GM23338 (cell line): ENCODE data around the gene TMEM101.

Source experiments
- CREB1 ChIP-seq: fragments of 250-450 bp; sonication (Bioruptor Pico); IDR thresholded peaks from 2 replicates; pipeline ENCODE4 v1.5.0; 2020; ENCODE audit warnings: low read depth, mild to moderate bottlenecking, moderate library complexity
- CTCF ChIP-seq, 2 experiments: fragments of 200-600 bp in 1 of 2; sonication (generic) in 1 of 2; conservative IDR thresholded peaks; 2 replicates each; pipeline versions ENCODE4 v1.5.1 to v1.6.1; 2016 to 2017; ENCODE audit warnings: antibody characterized with exemption in 2 of 2, low read depth in 2 of 2, mild to moderate bottlenecking in 2 of 2, moderate library complexity in 1 of 2
- EZH2 ChIP-seq: fragments of 200-600 bp; sonication (generic); IDR thresholded peaks from one replicate; pipeline ENCODE4 v1.8.0; 2017; ENCODE audit warnings: antibody characterized with exemption, mild to moderate bottlenecking, low read depth; ENCODE audit not compliant: unreplicated experiment
- EZH2phosphoT487 ChIP-seq: fragments of 200-600 bp; sonication (generic); IDR thresholded peaks from one replicate; pipeline ENCODE4 v1.8.1; 2018; ENCODE audit warnings: antibody characterized with exemption; ENCODE audit not compliant: unreplicated experiment
- JUNB ChIP-seq: IDR thresholded peaks from one replicate; pipeline ENCODE4 v1.6.1; 2016; ENCODE audit warnings: antibody characterized with exemption; ENCODE audit not compliant: unreplicated experiment
- POLR2AphosphoS5 ChIP-seq: IDR thresholded peaks from 2 replicates; pipeline ENCODE4 v1.6.1; 2016; ENCODE audit warnings: antibody characterized with exemption, low read depth
- STAT1 ChIP-seq: IDR thresholded peaks from one replicate; pipeline ENCODE4 v1.6.1; 2016; ENCODE audit warnings: antibody characterized with exemption; ENCODE audit not compliant: unreplicated experiment
- ZNF114 ChIP-seq: fragments of 250-450 bp; sonication (Bioruptor Pico); IDR thresholded peaks from 2 replicates; pipeline ENCODE4 v1.5.0; 2020; ENCODE audit warnings: mild to moderate bottlenecking, moderate library complexity
- TF ChIP-seq, protein P1 (sequence below): IDR thresholded peaks from 2 replicates; pipeline ENCODE4 v1.6.1; 2016; ENCODE audit warnings: antibody characterized with exemption
- TF ChIP-seq, protein P2 (sequence below): IDR thresholded peaks from one replicate; pipeline ENCODE4 v1.6.1; 2018; ENCODE audit warnings: antibody characterized with exemption; ENCODE audit not compliant: unreplicated experiment

DNA sequence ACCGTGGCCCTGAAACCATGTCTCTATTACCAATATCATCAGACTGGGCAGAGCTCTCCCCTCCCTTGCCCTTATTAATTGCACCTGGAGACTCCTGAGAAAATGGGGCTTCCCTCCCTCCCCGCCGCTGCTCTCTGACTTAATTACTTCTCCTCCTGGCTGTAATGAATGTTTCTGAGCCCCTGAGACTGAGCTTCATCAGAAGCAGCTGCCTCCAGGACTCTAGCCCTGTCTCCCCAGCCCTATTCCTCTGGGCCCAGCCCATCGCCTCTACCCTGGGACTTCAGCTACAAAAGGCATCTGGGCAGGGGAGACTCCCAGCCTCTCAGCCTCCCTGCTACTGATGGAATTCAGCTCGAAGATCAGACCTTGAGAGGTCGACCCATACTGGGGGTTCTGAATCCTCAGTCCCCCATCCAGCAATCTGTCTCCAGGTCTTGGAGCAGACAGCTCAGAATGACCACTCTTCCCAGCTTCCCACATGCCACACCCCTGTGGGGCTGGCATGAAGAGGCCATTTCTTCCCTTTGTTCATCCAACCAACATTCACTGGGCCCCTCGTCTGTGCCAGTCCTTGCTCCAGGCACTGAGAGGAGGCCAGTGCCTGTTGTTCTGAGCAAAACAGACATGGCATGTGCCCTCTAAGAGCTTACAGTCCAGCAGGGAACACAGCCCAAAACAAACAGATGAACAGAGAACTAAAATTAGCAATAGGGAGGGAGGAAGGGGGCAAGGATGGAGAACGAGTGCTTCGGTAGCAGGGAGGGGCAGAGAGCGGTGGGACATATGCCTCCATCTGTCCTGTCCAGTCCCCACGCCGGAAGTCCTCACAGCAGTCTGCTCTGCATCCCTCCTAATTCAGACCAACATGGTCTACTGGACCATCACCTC, 27.4 kb downstream of the TMEM101 start:
- no peak for TF ChIP-seq CTCF (conservative IDR thresholded peaks at IDR 0.05; ENCODE audit: low read depth in 2 of 2)
- no peak for TF ChIP-seq EZH2
- no peak for TF ChIP-seq POLR2AphosphoS5
- no peak for TF ChIP-seq EZH2phosphoT487
- no peak for TF ChIP-seq CREB1 (CRISPR knock-in tag)
- TF ChIP-seq, protein P1, sequence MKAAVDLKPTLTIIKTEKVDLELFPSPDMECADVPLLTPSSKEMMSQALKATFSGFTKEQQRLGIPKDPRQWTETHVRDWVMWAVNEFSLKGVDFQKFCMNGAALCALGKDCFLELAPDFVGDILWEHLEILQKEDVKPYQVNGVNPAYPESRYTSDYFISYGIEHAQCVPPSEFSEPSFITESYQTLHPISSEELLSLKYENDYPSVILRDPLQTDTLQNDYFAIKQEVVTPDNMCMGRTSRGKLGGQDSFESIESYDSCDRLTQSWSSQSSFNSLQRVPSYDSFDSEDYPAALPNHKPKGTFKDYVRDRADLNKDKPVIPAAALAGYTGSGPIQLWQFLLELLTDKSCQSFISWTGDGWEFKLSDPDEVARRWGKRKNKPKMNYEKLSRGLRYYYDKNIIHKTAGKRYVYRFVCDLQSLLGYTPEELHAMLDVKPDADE, result no peak
- TF ChIP-seq, protein P2, sequence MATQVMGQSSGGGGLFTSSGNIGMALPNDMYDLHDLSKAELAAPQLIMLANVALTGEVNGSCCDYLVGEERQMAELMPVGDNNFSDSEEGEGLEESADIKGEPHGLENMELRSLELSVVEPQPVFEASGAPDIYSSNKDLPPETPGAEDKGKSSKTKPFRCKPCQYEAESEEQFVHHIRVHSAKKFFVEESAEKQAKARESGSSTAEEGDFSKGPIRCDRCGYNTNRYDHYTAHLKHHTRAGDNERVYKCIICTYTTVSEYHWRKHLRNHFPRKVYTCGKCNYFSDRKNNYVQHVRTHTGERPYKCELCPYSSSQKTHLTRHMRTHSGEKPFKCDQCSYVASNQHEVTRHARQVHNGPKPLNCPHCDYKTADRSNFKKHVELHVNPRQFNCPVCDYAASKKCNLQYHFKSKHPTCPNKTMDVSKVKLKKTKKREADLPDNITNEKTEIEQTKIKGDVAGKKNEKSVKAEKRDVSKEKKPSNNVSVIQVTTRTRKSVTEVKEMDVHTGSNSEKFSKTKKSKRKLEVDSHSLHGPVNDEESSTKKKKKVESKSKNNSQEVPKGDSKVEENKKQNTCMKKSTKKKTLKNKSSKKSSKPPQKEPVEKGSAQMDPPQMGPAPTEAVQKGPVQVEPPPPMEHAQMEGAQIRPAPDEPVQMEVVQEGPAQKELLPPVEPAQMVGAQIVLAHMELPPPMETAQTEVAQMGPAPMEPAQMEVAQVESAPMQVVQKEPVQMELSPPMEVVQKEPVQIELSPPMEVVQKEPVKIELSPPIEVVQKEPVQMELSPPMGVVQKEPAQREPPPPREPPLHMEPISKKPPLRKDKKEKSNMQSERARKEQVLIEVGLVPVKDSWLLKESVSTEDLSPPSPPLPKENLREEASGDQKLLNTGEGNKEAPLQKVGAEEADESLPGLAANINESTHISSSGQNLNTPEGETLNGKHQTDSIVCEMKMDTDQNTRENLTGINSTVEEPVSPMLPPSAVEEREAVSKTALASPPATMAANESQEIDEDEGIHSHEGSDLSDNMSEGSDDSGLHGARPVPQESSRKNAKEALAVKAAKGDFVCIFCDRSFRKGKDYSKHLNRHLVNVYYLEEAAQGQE, result no peak
- TF ChIP-seq JUNB, result no peak
- TF ChIP-seq ZNF114 (CRISPR knock-in tag), result no peak
- TF ChIP-seq STAT1, result no peak
